HG03442 (cell line): ENCODE data around the gene NHLH2.

Experiments
- ATAC-seq: cut with Tn5 transposase; IDR thresholded peaks from one replicate; pipeline ENCODE4 v1.9.1; 2021; ENCODE audit warnings: mild to moderate bottlenecking, moderate library complexity; ENCODE audit not compliant: unreplicated experiment

NHLH2 gene

GRCh38 chr1:115805597-115805996 lies 35.3 kb downstream of the NHLH2 start:
- no peak for ATAC-seq

- no peak for ATAC-seq
Measured at GRCh38 chr1:115802416-115802815, 38.5 kb downstream of the NHLH2 start.

GRCh38 chr1:115797486-115797885 lies 43.4 kb downstream of the NHLH2 start:
- ATAC-seq = no peak

- no peak for ATAC-seq
Measured at GRCh38 chr1:115796897-115797296, 44.0 kb downstream of the NHLH2 start.

- no peak for ATAC-seq
Measured at GRCh38 chr1:115796036-115796435, 44.9 kb downstream of the NHLH2 start.

GRCh38 chr1:115794976-115795639 lies 45.8 kb downstream of the NHLH2 start:
- ATAC-seq = no peak

GRCh38 chr1:115793162-115793561 lies 47.8 kb downstream of the NHLH2 start:
- ATAC-seq = no peak

- no peak for ATAC-seq
Measured at GRCh38 chr1:115791816-115792215, 49.1 kb downstream of the NHLH2 start.

GRCh38 chr1:115790846-115791245 lies 50.1 kb downstream of the NHLH2 start:
- no peak for ATAC-seq

- ATAC-seq = no peak
Measured at GRCh38 chr1:115790356-115790755, 50.6 kb downstream of the NHLH2 start.
